Heart left ventricle (tissue), 13 donors: ENCODE results near the gene NOTCH2.

Experiments
- CTCF ChIP-seq, 12 donors: fragments of 200-600 bp; sonication (generic) in 4 of 12; IDR thresholded peaks; one replicate each; pipeline versions ENCODE4 v1.5.0 to v1.8.0; 2018 to 2022; ENCODE audit warnings: antibody characterized with exemption in 12 of 12, mild to moderate bottlenecking in 5 of 12
- POLR2A ChIP-seq, 2 donors: fragments of 450-650 bp; IDR thresholded peaks; one replicate each; pipeline ENCODE4 v1.6.1; 2017; ENCODE audit warnings: antibody characterized with exemption in 2 of 2, mild to moderate bottlenecking in 2 of 2, moderate library complexity in 2 of 2
- donor health status: ischemic (EF 13 %, LVEDD 7.1; RV severe dilation, severe dysfunction).
- donor health status: DM: no; HTN: yes; CAD: no.
- donor health status: DM: no; HTN: no; CAD: no.
- donor health status: ischemic (EF 25% LVEDD 6.9; RV normal size, moderate dysfunction).
- donor health status: ischemic (EF 25% LVEDD 5.7; RV mildly dilated, moderate dysfunction).
- donor health status: ischemic (EF 35%, LVEDD 5.7; RV mildly dilated, moderate dysfunction).
- donor health status: nonischemic (EF 11% LVEDD 7.7; RV severe dilation, severe dysfunction).
- donor health status: DM: yes; HTN: yes; CAD: no.
- donor health status: PGD.
- donor health status: ischemic (EF 29% LVEDD 5.4; RV normal size, mild dysfunction).
- donor health status: nonischemic (EF 23%, LVEDD 6.1; RV moderate dilation, normal function).

DNA sequence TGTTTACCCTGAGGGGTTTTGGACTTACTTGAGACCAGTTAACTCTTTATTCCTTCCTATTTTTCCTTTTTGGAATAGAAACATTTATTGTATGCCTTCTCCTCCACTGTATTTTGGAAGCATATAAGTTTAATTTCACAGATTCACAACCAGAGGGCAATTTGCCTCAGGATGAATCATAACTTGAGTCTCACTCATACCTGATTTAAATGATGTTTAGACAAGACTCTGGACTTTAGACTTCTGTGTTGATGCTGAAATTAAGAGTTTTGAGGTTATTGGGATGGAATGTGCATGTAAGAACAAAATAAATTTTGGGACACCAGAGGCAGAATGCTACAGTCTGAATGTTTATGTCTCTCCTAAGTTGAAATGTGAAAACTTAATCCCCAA lies 166.0 kb downstream of the NOTCH2 start:
- TF ChIP-seq CTCF (IDR thresholded peaks at IDR 0.05) (no peak), POLR2A (IDR thresholded peaks at IDR 0.05) (no peak)
